Hepatocyte (in vitro differentiated cells): Measurements from ENCODE around the gene ADGRE2.

Experiments used
- CTCF ChIP-seq: fragments of 200-600 bp; sonication (generic); IDR thresholded peaks from 2 replicates; pipeline ENCODE4 v1.5.1; 2016; ENCODE audit warnings: antibody characterized with exemption, mild to moderate bottlenecking; ENCODE audit not compliant: poor library complexity
- EZH2 ChIP-seq: fragments of 200-600 bp; sonication (generic); IDR thresholded peaks from 2 replicates; pipeline ENCODE4 v1.6.1; 2016; ENCODE audit warnings: antibody characterized with exemption, mild to moderate bottlenecking, borderline replicate concordance

GRCh38 chr19:14715841-14716240 lies 62.5 kb downstream of the ADGRE2 start:
- no peak for TF ChIP-seq CTCF
- TF ChIP-seq EZH2 = no peak
